ENCODE measurements around the gene PPT1.

DNA sequence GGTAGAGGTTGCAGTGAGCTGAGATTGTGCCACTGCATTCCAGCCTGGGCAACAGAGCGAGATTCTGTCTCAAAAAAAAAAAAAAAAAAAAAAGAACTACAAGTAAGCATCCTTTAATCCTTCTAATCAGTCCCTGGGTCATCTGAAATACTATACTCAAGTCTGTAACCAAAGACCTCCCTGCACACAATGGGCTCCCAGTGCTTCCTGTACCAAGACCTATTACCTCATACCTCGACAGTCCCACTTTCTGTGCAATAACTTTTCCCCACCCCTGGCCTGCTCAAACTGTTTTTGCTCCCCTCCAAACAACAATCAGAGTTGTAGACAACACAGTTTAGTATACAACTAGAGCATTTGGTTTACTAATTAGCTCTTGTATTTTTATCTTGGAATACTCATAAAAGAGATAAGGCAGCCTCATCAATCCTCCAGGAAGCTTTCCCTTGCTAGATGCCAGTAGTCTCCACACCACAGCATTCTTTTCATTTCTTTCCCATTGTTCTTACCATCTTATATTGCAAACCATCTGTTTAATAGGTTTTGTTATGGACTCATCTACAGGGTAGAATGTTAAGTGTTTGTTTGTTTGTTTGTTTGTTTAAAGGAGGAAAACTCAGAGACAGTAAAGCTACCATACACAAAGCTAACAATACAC lies 45.0 kb upstream of the PPT1 start:
- TF ChIP-seq HDGF (IDR thresholded peaks at IDR 0.05; ENCODE audit: borderline replicate concordance) (no peak), SUZ12 (IDR thresholded peaks at IDR 0.05) (no peak)

Measured in HEK293T (cell line).